Tibial nerve (tissue), 3 donors: ENCODE measurements around the gene GPATCH2L.

Experiments used
- POLR2A ChIP-seq, 2 donors: fragments of 450-650 bp; IDR thresholded peaks; one replicate each; pipeline ENCODE4 v1.6.1; 2017; ENCODE audit warnings: antibody characterized with exemption in 2 of 2, mild to moderate bottlenecking in 2 of 2, moderate library complexity in 2 of 2
- TF ChIP-seq, protein P1 (sequence below), 5 experiments: fragments of 200-600 bp in 3 of 5; fragments of 450-650 bp in 2 of 5; sonication (generic) in 3 of 5; IDR thresholded peaks; one replicate each; pipeline ENCODE4 v1.5.1; 2016 to 2019; ENCODE audit warnings: antibody characterized with exemption in 5 of 5, mild to moderate bottlenecking in 3 of 5, moderate library complexity in 2 of 5

DNA sequence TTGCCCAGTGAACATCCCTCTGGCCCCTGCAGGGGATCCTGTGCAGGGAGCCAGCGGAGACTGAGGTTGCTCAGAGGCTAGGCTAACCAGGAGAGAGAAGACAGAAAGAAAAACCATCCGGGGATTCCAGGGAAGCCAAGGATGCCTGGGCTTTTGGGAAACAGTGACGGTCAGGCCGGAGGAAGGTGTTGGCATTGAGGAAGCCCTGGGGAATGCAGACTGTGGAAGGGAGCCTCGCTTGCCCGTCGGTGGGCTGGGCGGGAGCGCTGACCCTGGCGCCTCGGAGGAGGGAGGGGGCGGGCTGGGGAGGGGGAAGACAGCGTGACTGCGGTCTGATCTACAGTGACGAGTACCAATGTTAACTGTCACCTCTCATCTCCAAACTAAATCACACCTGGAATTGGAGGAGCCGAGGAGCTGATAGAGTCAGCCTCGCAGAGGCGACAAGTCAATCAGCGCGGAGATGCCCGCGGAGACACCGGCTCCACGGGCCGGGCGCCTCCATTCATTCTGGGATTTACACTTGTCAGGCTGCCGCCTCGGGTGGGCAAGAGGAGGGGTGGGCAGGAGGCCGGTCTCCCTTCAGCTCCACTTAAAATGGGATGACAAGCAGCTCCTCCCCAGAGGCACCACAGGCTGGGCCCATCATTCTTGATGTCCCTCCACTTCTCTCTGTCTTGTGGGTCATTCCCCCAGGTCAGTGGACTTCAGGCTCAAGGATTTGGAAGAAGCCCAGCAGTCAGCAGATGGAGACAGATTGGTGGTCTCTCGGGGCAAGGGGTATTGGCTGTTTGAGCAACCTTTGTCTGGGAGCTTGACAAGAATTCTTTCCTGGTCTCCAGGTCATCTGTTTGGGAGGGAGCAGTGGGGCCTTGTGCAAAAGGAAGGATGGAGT lies 20.4 kb upstream of the GPATCH2L start:
- TF ChIP-seq, protein P1, sequence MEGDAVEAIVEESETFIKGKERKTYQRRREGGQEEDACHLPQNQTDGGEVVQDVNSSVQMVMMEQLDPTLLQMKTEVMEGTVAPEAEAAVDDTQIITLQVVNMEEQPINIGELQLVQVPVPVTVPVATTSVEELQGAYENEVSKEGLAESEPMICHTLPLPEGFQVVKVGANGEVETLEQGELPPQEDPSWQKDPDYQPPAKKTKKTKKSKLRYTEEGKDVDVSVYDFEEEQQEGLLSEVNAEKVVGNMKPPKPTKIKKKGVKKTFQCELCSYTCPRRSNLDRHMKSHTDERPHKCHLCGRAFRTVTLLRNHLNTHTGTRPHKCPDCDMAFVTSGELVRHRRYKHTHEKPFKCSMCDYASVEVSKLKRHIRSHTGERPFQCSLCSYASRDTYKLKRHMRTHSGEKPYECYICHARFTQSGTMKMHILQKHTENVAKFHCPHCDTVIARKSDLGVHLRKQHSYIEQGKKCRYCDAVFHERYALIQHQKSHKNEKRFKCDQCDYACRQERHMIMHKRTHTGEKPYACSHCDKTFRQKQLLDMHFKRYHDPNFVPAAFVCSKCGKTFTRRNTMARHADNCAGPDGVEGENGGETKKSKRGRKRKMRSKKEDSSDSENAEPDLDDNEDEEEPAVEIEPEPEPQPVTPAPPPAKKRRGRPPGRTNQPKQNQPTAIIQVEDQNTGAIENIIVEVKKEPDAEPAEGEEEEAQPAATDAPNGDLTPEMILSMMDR (IDR thresholded peaks at IDR 0.05): no peak
- TF ChIP-seq POLR2A (IDR thresholded peaks at IDR 0.05): no peak
